CD4-positive, alpha-beta T cell (primary cell): Measurements from ENCODE around the gene CEP97. TPM values are rescaled to one million over a fixed set of nuclear protein-coding genes. Genes with fewer than 3 reads are reported as not detected.

ENCODE experiments used
- ATAC-seq: fragments of 200-7000 bp; cut with Tn5 transposase; one replicate; pipeline ENCODE4 v1.10.0; 2022; ENCODE audit warnings: mild to moderate bottlenecking; ENCODE audit not compliant: poor library complexity
- CTCF ChIA-PET: fragments of 350-600 bp; sonication (Branson Sonifier 250); formaldehyde crosslinking; loops from one replicate; lab custom pipeline; 2021; ENCODE audit warnings: antibody characterized with exemption, inconsistent platforms; lab: Charles Lee
- POLR2A ChIA-PET: fragments of 350-600 bp; sonication (Branson Sonifier 250); formaldehyde crosslinking; loops from one replicate; lab custom pipeline; 2021; ENCODE audit warnings: antibody characterized with exemption, inconsistent platforms; lab: Charles Lee
- DNase-seq, 14 experiments: peaks; one replicate each; pipeline ENCODE4 v3.0.0-alpha.2; 2013 to 2020; ENCODE audit warnings: mixed read lengths in 2 of 14
- H3K27ac ChIP-seq, 2 donors: one replicate each; pipeline versions ENCODE4 v1.5.1 to v1.7.0; 2013; ENCODE audit warnings: low read length in 2 of 2, low read depth in 1 of 2, mild to moderate bottlenecking in 1 of 2
- H3K27me3 ChIP-seq, 2 experiments: 1 replicate in 1 of 2; 2 replicates in 1 of 2; pipeline versions ENCODE4 v1.6.1 to v1.7.0; 2013; ENCODE audit warnings: low read length in 2 of 2, control low read depth in 1 of 2, mild to moderate bottlenecking in 1 of 2, moderate library complexity in 1 of 2; ENCODE audit not compliant: insufficient read depth in 2 of 2, control insufficient read depth in 1 of 2
- H3K36me3 ChIP-seq: one replicate; pipeline ENCODE4 v1.6.1; 2013; ENCODE audit warnings: low read length, control low read depth; ENCODE audit not compliant: insufficient read depth
- H3K4me1 ChIP-seq: one replicate; pipeline ENCODE4 v1.6.1; 2013; ENCODE audit warnings: low read length, control low read depth; ENCODE audit not compliant: insufficient read depth
- H3K4me3 ChIP-seq: one replicate; pipeline ENCODE4 v1.5.1; 2013; ENCODE audit warnings: mild to moderate bottlenecking, low read length, moderate library complexity
- H3K9me3 ChIP-seq, 2 experiments: 1 replicate in 1 of 2; 2 replicates in 1 of 2; pipeline versions ENCODE4 v1.6.1 to v1.7.0; 2013; ENCODE audit warnings: low read length in 2 of 2, mild to moderate bottlenecking in 2 of 2, control low read depth in 1 of 2, moderate library complexity in 1 of 2; ENCODE audit not compliant: control insufficient read depth in 1 of 2, insufficient read depth in 1 of 2
- H3K27ac Mint-ChIP-seq: one replicate; pipeline ENCODE4 v1.8.0; 2020; ENCODE audit warnings: mixed read lengths
- H3K27me3 Mint-ChIP-seq: one replicate; pipeline ENCODE4 v1.8.0; 2021; ENCODE audit warnings: mixed read lengths
- H3K36me3 Mint-ChIP-seq: one replicate; pipeline ENCODE4 v1.8.0; 2021; ENCODE audit warnings: low read depth, mixed read lengths
- H3K4me1 Mint-ChIP-seq: one replicate; pipeline ENCODE4 v1.8.0; 2021; ENCODE audit warnings: low read depth, mixed read lengths
- H3K4me3 Mint-ChIP-seq: one replicate; pipeline ENCODE4 v1.8.0; 2020; ENCODE audit warnings: mild to moderate bottlenecking, mixed read lengths
- H3K9me3 Mint-ChIP-seq: one replicate; pipeline ENCODE4 v1.8.0; 2020; ENCODE audit warnings: mixed read lengths
- intact Hi-C, 2 experiments: fragments of 100-400 bp; cut with DNase I in 1 of 2; cut with micrococcal nuclease in 1 of 2; formaldehyde crosslinking; loops; one replicate each; pipeline versions ENCODE4 v1.15.1 to v1.9.0; 2023 to 2025; cut with DNase I, micrococcal nuclease
- total RNA-seq, 174 experiments: library from RNA in 2 of 174; stranded (reverse) in 2 of 174; gene quantifications; one replicate each; pipeline ENCODE4 v1.2.3 and lab custom pipeline; 2021 to 2026
- TF ChIP-seq, protein P1 (sequence below): fragments of 200-600 bp; IDR thresholded peaks from one replicate; pipeline ENCODE4 v1.8.0; 2022; ENCODE audit warnings: antibody characterized with exemption, mild to moderate bottlenecking

The CEP97 gene
- total RNA-seq, 2 experiments from 2014 or later = 6.3 to 6.6 TPM

DNA sequence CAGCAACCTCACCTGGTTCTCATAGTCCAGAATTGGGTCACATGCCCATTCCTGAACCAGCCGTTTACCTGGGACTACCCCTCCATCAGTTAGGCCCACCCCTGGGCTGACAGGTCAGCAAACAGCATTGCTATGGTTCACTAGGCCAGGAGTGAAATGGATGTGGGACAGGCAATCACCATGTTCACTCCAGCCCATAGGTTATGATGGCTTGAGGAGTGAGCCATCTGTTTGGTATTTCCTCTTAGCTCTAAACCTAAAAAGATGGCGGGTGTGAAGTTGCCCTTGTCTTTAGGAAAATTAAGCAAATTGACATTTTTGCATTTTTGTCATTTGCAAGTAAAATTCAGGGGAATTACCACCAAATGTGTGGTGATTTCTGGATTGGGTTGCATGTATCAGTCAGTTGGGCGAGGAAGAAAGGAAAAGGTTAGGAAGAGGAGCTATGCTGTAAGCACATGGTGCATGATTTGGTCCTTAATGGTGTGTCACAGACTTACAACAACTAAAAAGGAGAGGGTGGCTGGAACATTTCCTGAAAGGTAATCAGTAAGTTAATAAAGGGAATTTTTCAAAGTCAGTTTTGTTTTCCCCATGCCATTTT, 71.8 kb downstream of the CEP97 start:
- DNase-seq (no peak), ATAC-seq (no peak)
- Histone ChIP-seq H3K9me3 (no peaks in the 10 kb centered on the region), H3K4me1 (peaks cover 13% of the 10 kb centered on the region), H3K4me3 (no peak overlapping the region), H3K27me3 (no peaks in the 10 kb centered on the region), H3K36me3 (peaks cover 37% of the 10 kb centered on the region), H3K27ac (no peak overlapping the region)
- Mint-ChIP-seq H3K27me3 (no peaks in the 10 kb centered on the region), H3K36me3 (peaks cover 87% of the 10 kb centered on the region), H3K4me1 (peaks cover 74% of the 10 kb centered on the region), H3K9me3 (no peaks in the 10 kb centered on the region), H3K4me3 (no peak overlapping the region), H3K27ac (peak overlapping the region; percentile 31)
- CTCF ChIA-PET = interaction anchor here (1.7 to 1.8 kb wide), 2 partner anchors 10 to 13 kb away, joined by 4 to 6 read pairs; no protein-coding TSS in a partner anchor
- TF ChIP-seq, protein P1, sequence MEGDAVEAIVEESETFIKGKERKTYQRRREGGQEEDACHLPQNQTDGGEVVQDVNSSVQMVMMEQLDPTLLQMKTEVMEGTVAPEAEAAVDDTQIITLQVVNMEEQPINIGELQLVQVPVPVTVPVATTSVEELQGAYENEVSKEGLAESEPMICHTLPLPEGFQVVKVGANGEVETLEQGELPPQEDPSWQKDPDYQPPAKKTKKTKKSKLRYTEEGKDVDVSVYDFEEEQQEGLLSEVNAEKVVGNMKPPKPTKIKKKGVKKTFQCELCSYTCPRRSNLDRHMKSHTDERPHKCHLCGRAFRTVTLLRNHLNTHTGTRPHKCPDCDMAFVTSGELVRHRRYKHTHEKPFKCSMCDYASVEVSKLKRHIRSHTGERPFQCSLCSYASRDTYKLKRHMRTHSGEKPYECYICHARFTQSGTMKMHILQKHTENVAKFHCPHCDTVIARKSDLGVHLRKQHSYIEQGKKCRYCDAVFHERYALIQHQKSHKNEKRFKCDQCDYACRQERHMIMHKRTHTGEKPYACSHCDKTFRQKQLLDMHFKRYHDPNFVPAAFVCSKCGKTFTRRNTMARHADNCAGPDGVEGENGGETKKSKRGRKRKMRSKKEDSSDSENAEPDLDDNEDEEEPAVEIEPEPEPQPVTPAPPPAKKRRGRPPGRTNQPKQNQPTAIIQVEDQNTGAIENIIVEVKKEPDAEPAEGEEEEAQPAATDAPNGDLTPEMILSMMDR = no peak
- intact Hi-C loops = no loop called here
- POLR2A ChIA-PET = interaction anchor here (1.1 to 1.6 kb wide), 2 partner anchors 11 to 55 kb away, joined by 3 to 7 read pairs; no protein-coding TSS in a partner anchor

DNA sequence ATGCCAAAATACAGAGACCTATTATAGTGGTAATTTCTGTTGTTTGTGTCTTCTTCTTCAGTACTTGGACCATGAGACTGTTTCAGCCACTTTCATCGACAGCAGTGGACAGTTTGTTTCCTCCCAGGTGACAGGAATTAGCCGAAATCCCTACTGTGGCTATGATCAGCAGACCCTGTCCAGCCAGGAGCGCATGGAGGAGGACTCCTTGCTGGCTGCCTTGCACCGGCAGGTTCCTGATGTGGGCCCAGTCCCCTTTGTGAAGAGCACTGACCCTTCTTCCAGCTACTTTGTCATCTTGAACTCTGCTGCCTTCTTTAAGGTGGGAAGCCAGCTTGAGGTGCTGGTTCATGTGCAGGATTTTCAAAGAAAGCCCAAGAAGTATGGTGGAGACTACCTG, 76.8 kb downstream of the CEP97 start:
- ChIA-PET POLR2A (interaction anchor here (1.0 kb wide), 1 partner anchor 21 kb away, joined by 3 read pairs; no protein-coding TSS in a partner anchor), CTCF (no interaction called here)
- DNase-seq (no peak), ATAC-seq (no peak)
- no peaks in the 10 kb centered on the region for H3K27me3 ChIP-seq
- TF ChIP-seq, protein P1 = no peak
- H3K4me3 Mint-ChIP-seq = no peak overlapping the region
- intact Hi-C loops = loop anchor here (5.0 kb wide), 1 partner anchor 104 kb away; no protein-coding TSS in a partner anchor
- peaks cover 79% of the 10 kb centered on the region for H3K36me3 Mint-ChIP-seq
- no peaks in the 10 kb centered on the region for H3K9me3 Mint-ChIP-seq
- peak overlapping the region in 1 of 2 donors; percentile 9 for H3K27ac ChIP-seq
- peaks cover 8% of the 10 kb centered on the region for H3K4me1 ChIP-seq
- peaks cover 36% of the 10 kb centered on the region for H3K36me3 ChIP-seq
- H3K4me1 Mint-ChIP-seq = peaks cover 58% of the 10 kb centered on the region
- H3K4me3 ChIP-seq = no peak overlapping the region
- H3K9me3 ChIP-seq = no peaks in the 10 kb centered on the region
- peak overlapping the region; percentile 52 for H3K27ac Mint-ChIP-seq
- H3K27me3 Mint-ChIP-seq = no peaks in the 10 kb centered on the region

DNA sequence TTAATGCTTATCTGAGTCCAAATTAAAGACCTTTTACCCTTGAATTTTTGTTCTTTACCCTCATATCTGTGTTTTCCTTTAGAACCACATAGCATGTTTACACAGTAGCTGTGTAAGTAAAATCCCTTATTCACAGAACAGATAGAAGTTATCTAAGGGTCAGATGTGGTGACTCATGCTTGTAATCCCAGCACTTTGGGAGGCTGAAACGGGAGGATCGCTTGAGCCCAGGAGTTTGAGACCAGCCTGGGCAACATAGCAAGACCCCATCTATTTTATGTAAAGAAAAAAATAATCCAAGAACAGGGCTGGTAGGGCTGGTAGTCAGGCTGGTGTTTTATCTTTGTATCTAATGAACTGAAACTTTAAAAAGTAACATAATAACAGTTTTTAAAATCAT, 77.8 kb downstream of the CEP97 start:
- H3K9me3 ChIP-seq = no peaks in the 10 kb centered on the region
- Mint-ChIP-seq H3K4me1 (peaks cover 49% of the 10 kb centered on the region), H3K36me3 (peaks cover 78% of the 10 kb centered on the region), H3K27me3 (no peaks in the 10 kb centered on the region), H3K4me3 (no peak overlapping the region), H3K9me3 (no peaks in the 10 kb centered on the region), H3K27ac (peak overlapping the region; percentile 76)
- intact Hi-C loops = loop anchor here (5.0 kb wide), 1 partner anchor 105 kb away; no protein-coding TSS in a partner anchor
- ChIA-PET POLR2A (interaction anchor here (0.7 to 1.3 kb wide), 2 partner anchors 48 to 427 kb away, joined by 3 to 8 read pairs; partner anchors contain the start of gene NFKBIZ), CTCF (interaction anchor here (0.9 to 2.1 kb wide), 13 partner anchors 7 to 734 kb away, joined by 3 to 15 read pairs (median 7); partner anchors contain the start of genes NXPE3 and RPL24)
- DNase-seq (no peak), ATAC-seq (no peak)
- H3K36me3 ChIP-seq = peaks cover 34% of the 10 kb centered on the region
- H3K27me3 ChIP-seq = no peaks in the 10 kb centered on the region
- peak overlapping the region in 1 of 2 donors; percentile 16 for H3K27ac ChIP-seq
- TF ChIP-seq, protein P1 = no peak
- no peak overlapping the region for H3K4me3 ChIP-seq
- H3K4me1 ChIP-seq = peaks cover 8% of the 10 kb centered on the region
